ENCODE results near the gene USP31.

Gene USP31

DNA sequence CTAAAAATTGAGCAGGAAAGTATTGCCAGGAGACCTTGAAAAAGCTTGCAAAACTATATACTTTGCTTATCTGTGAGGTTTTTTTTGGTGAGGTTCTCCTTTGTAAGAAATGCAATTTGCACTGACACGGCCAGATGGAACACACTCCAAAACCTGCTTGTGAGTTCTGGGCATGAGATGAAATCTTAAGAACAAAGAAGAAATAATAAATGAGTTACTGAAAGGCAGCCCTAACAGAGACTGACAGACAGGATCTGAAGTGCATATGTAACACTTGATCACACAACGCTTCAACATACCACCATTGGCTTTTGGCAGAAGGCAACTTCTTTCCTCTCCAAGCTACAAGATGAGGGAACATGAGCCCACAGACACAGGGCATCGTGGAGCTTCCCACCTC is 82.6 kb downstream of the USP31 start:
- TF ChIP-seq CTCF (IDR thresholded peaks at IDR 0.05; ENCODE audit: low read length) (no peak), EZH2 (IDR thresholded peaks at IDR 0.05; ENCODE audit: borderline replicate concordance, low read length) (no peak)
- Histone ChIP-seq H3K27ac (ENCODE audit: low read depth, low read length, poor library complexity, severe bottlenecking) (no peak overlapping the region), H4K20me1 (ENCODE audit: insufficient read depth, low read length) (no peaks in the 10 kb centered on the region), H2AFZ (ENCODE audit: low read length) (no peak overlapping the region), H3K9me2 (ENCODE audit: low read depth, low read length) (no peaks in the 10 kb centered on the region), H3K36me3 (ENCODE audit: insufficient read depth, low read length) (peaks cover 37% of the 10 kb centered on the region), H3K79me2 (ENCODE audit: insufficient read depth, low read length) (no peaks in the 10 kb centered on the region), H3F3A (ENCODE audit: insufficient read depth, low read length) (no peaks in the 10 kb centered on the region), H3K9ac (ENCODE audit: low read length) (no peak overlapping the region), H3K4me1 (ENCODE audit: insufficient read depth, low read length, severe bottlenecking) (no peaks in the 10 kb centered on the region), H3K27me3 (ENCODE audit: insufficient read depth, low read length) (no peaks in the 10 kb centered on the region), H3K9me3 (ENCODE audit: low read length) (no peaks in the 10 kb centered on the region), H3K4me3 (ENCODE audit: low read depth, low read length, poor library complexity, severe bottlenecking) (no peak overlapping the region), H3K4me2 (ENCODE audit: low read length) (no peak overlapping the region)

DNA sequence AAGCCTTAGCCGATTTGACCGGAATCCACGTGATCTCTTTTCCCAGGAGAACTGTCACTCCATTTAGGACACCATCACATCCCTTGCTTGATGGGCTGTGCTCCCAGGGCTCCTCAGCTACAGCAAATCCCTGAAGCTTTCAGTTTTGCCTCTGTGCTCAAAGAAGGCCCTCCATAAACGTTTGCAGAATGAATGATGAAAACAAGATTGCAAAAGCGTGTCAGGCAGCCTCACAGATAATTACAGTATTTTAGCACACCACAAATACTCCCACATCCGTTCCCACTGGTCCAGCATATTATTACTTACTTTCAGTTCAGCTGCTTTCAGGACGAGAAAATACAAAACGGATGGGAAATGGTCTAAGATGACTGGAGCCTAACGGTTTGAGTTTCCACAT is 84.6 kb downstream of the USP31 start:
- H3K9me3 ChIP-seq (ENCODE audit: low read length) = no peaks in the 10 kb centered on the region
- H3K4me2 ChIP-seq (ENCODE audit: low read length) = no peak overlapping the region
- no peaks in the 10 kb centered on the region for H3K79me2 ChIP-seq (ENCODE audit: insufficient read depth, low read length)
- H3K9me2 ChIP-seq (ENCODE audit: low read depth, low read length) = no peaks in the 10 kb centered on the region
- H3K27me3 ChIP-seq (ENCODE audit: insufficient read depth, low read length) = no peaks in the 10 kb centered on the region
- peaks cover 23% of the 10 kb centered on the region for H3K36me3 ChIP-seq (ENCODE audit: insufficient read depth, low read length)
- H3K4me1 ChIP-seq (ENCODE audit: insufficient read depth, low read length, severe bottlenecking) = no peaks in the 10 kb centered on the region
- H3F3A ChIP-seq (ENCODE audit: insufficient read depth, low read length) = no peaks in the 10 kb centered on the region
- TF ChIP-seq EZH2 (IDR thresholded peaks at IDR 0.05; ENCODE audit: borderline replicate concordance, low read length) (no peak), CTCF (IDR thresholded peaks at IDR 0.05; ENCODE audit: low read length) (no peak)
- no peaks in the 10 kb centered on the region for H4K20me1 ChIP-seq (ENCODE audit: insufficient read depth, low read length)
- H3K9ac ChIP-seq (ENCODE audit: low read length) = no peak overlapping the region
- no peak overlapping the region for H3K4me3 ChIP-seq (ENCODE audit: low read depth, low read length, poor library complexity, severe bottlenecking)
- no peak overlapping the region for H2AFZ ChIP-seq (ENCODE audit: low read length)
- no peak overlapping the region for H3K27ac ChIP-seq (ENCODE audit: low read depth, low read length, poor library complexity, severe bottlenecking)

- no peaks in the 10 kb centered on the region for H3K79me2 ChIP-seq (ENCODE audit: insufficient read depth, low read length)
- TF ChIP-seq CTCF (IDR thresholded peaks at IDR 0.05; ENCODE audit: low read length) = no peak
- TF ChIP-seq EZH2 (IDR thresholded peaks at IDR 0.05; ENCODE audit: borderline replicate concordance, low read length) = no peak
- no peak overlapping the region for H2AFZ ChIP-seq (ENCODE audit: low read length)
- no peaks in the 10 kb centered on the region for H3K4me1 ChIP-seq (ENCODE audit: insufficient read depth, low read length, severe bottlenecking)
- H3K9ac ChIP-seq (ENCODE audit: low read length) = no peak overlapping the region
- no peaks in the 10 kb centered on the region for H3K27me3 ChIP-seq (ENCODE audit: insufficient read depth, low read length)
- no peaks in the 10 kb centered on the region for H3F3A ChIP-seq (ENCODE audit: insufficient read depth, low read length)
- no peaks in the 10 kb centered on the region for H3K9me3 ChIP-seq (ENCODE audit: low read length)
- H3K4me2 ChIP-seq (ENCODE audit: low read length) = no peak overlapping the region
- H4K20me1 ChIP-seq (ENCODE audit: insufficient read depth, low read length) = no peaks in the 10 kb centered on the region
- no peak overlapping the region for H3K4me3 ChIP-seq (ENCODE audit: low read depth, low read length, poor library complexity, severe bottlenecking)
- H3K9me2 ChIP-seq (ENCODE audit: low read depth, low read length) = no peaks in the 10 kb centered on the region
- no peak overlapping the region for H3K27ac ChIP-seq (ENCODE audit: low read depth, low read length, poor library complexity, severe bottlenecking)
- peaks cover 6% of the 10 kb centered on the region for H3K36me3 ChIP-seq (ENCODE audit: insufficient read depth, low read length)
Measured at GRCh38 chr16:23062524-23062923, 86.7 kb downstream of the USP31 start.

Data from OCI-LY1 (cell line).